Sigmoid colon (tissue), 7 donors: ENCODE data around the gene MICALL2. TPM values are rescaled to one million over a fixed set of nuclear protein-coding genes. Genes with fewer than 3 reads are reported as not detected.

Experiments used
- DNase-seq: peaks from one replicate; pipeline ENCODE4 v3.0.0-alpha.2; 2019
- H3K27ac ChIP-seq, 4 donors: fragments of 200-600 bp; sonication (generic); one replicate each; pipeline ENCODE4 v1.5.1; 2016 to 2019; ENCODE audit warnings: mild to moderate bottlenecking in 1 of 4
- H3K27me3 ChIP-seq, 3 donors: fragments of 200-600 bp; sonication (generic); one replicate each; pipeline ENCODE4 v1.5.1; 2019; ENCODE audit warnings: mild to moderate bottlenecking in 1 of 3
- H3K36me3 ChIP-seq, 4 donors: fragments of 200-600 bp; sonication (generic); one replicate each; pipeline ENCODE4 v1.5.1; 2016 to 2019
- H3K4me1 ChIP-seq, 4 donors: fragments of 200-600 bp; sonication (generic); one replicate each; pipeline ENCODE4 v1.5.1; 2017 to 2019
- H3K4me3 ChIP-seq, 4 donors: fragments of 200-600 bp; sonication (generic); one replicate each; pipeline ENCODE4 v1.5.1; 2017 to 2019; ENCODE audit warnings: mild to moderate bottlenecking in 2 of 4, moderate library complexity in 1 of 4
- H3K9me3 ChIP-seq, 4 donors: fragments of 200-600 bp in 3 of 4; sonication (generic) in 3 of 4; one replicate each; pipeline versions ENCODE4 v1.5.1 to v1.6.1; 2013 to 2019
- EP300 ChIP-seq, 4 donors: sonication (generic); formaldehyde crosslinking; IDR thresholded peaks; one replicate each; pipeline ENCODE4 v1.6.1; 2017; ENCODE audit warnings: antibody characterized with exemption in 4 of 4
- POLR2A ChIP-seq, 2 donors: fragments of 450-650 bp; IDR thresholded peaks; one replicate each; pipeline ENCODE4 v1.6.1; 2016; ENCODE audit warnings: antibody characterized with exemption in 2 of 2, mild to moderate bottlenecking in 2 of 2, moderate library complexity in 2 of 2
- POLR2AphosphoS5 ChIP-seq, 4 donors: sonication (generic); formaldehyde crosslinking; IDR thresholded peaks; one replicate each; pipeline ENCODE4 v1.6.1; 2017; ENCODE audit warnings: antibody characterized with exemption in 4 of 4
- WGBS, 2 donors: extraction: QIAGEN DNeasy Blood & Tissue Kit; methylation state at CpG; one replicate each; pipeline ENCODE4 v1.1.7; 2013; 5-methylcytosine and 5-hydroxymethylcytosine counted together
- intact Hi-C: fragments of 100-400 bp; cut with DNase I; formaldehyde crosslinking; loops from one replicate; pipeline ENCODE4 v1.15.1; 2023
- polyA plus RNA-seq, 3 donors: library from polyadenylated mRNA; stranded (reverse); fragments of 200-250 nt; gene quantifications; one replicate each; pipeline ENCODE4 v1.2.3, GENCODE V29; 2013
- total RNA-seq, 4 donors: library from RNA; depleted of rRNA; stranded (reverse); fragments of >200 nt; gene quantifications; one replicate each; pipeline ENCODE4 v1.1.0, GENCODE V29; 2016
- TF ChIP-seq, protein P1 (sequence below), 4 experiments: fragments of 450-650 bp in 3 of 4; fragments of 200-600 bp in 1 of 4; IDR thresholded peaks; one replicate each; pipeline ENCODE4 v1.5.1; 2016 to 2019; ENCODE audit warnings: antibody characterized with exemption in 4 of 4, mild to moderate bottlenecking in 3 of 4, moderate library complexity in 2 of 4
- donor health status: healthy with polysubstance abuse.
- donor health status: Bipolar disorder and iron deficiency.
- donor health status: healthy.

The MICALL2 gene
- total and polyA plus RNA-seq, 7 donors: 8.4 to 86.2 (median 30.7) TPM

DNA sequence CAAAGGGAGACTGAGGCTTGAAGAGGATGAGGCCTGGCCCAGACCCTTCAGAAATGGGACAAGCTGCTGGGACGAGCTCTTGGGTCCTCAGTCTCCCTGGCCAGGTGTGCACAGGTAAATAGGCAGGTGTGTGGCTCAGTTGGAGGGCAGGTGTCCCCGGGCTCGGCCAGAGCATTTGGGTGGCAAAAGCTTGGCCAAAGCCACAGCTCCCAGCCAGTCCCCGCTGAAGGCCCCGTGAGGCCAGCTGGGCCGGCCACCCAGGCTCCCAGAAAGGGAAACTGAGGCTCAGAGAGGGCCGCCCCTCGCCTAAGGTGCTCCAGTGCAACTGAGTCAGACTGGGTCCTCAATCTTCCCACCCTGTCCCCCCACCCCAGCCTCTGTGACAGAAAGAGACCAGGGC is 37.3 kb downstream of the MICALL2 start:
- TF ChIP-seq POLR2A (IDR thresholded peaks at IDR 0.05): no peak
- TF ChIP-seq, protein P1, sequence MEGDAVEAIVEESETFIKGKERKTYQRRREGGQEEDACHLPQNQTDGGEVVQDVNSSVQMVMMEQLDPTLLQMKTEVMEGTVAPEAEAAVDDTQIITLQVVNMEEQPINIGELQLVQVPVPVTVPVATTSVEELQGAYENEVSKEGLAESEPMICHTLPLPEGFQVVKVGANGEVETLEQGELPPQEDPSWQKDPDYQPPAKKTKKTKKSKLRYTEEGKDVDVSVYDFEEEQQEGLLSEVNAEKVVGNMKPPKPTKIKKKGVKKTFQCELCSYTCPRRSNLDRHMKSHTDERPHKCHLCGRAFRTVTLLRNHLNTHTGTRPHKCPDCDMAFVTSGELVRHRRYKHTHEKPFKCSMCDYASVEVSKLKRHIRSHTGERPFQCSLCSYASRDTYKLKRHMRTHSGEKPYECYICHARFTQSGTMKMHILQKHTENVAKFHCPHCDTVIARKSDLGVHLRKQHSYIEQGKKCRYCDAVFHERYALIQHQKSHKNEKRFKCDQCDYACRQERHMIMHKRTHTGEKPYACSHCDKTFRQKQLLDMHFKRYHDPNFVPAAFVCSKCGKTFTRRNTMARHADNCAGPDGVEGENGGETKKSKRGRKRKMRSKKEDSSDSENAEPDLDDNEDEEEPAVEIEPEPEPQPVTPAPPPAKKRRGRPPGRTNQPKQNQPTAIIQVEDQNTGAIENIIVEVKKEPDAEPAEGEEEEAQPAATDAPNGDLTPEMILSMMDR (IDR thresholded peaks at IDR 0.05): no peak
- no peak for TF ChIP-seq POLR2AphosphoS5 (IDR thresholded peaks at IDR 0.05)
- TF ChIP-seq EP300 (IDR thresholded peaks at IDR 0.05): no peak
- H3K4me3 ChIP-seq: no peak overlapping the region
- H3K27me3 ChIP-seq: peaks cover 0 to 57% (median 44%) of the 10 kb centered on the region in 3 donors
- intact Hi-C loops: no loop called here
- H3K36me3 ChIP-seq: no peaks in the 10 kb centered on the region
- no peaks in the 10 kb centered on the region for H3K4me1 ChIP-seq
- H3K27ac ChIP-seq: no peak overlapping the region
- no peaks in the 10 kb centered on the region for H3K9me3 ChIP-seq
- 64 to 88% methylated on average over 8 of the region's 8 CpGs for WGBS, 2 donors
- no peak for DNase-seq

DNA sequence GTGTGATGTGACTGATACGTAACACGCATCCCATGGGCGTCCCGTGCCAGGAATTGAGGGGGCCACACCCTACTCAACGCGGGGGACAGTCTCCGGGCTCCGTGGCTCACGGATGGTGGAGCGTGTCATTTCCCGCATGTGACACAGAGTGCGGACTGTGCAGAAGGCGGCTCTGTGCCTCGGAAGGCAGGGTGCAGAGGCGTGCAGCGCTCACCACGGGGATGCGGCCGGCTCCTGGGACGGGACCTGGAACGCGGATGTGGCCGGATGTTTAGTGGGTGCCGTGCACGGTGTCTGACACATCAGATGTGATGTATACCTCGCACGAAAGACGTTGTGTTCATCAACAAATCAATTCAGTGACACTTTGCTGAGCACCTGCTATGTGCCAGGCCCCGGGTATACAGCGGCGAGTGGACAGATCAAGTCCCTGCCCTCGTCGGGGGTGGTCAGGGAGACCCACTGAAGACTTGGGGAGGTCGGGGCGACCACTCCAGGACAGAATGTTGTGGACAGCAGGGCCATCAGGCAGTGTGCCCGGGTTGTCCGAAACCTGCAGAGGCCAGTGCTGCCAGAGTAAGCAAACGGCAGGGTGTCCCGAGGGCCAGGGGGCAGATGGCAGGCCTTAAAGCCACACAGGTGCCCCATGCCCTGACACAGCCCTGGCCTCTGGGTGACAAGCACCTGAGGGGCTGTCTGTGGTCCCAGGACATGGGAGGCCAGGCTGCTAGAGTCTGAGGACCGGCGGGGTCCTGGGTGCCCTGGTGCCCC is 38.1 kb downstream of the MICALL2 start:
- Histone ChIP-seq H3K9me3 (no peaks in the 10 kb centered on the region), H3K27ac (no peak overlapping the region), H3K4me3 (no peak overlapping the region), H3K36me3 (no peaks in the 10 kb centered on the region), H3K4me1 (no peaks in the 10 kb centered on the region), H3K27me3 (peaks cover 0 to 56% (median 44%) of the 10 kb centered on the region in 3 donors)
- WGBS, 2 donors: 81 to 89% methylated on average over 41 of the region's 41 CpGs
- intact Hi-C loops: no loop called here
- TF ChIP-seq, protein P1 (IDR thresholded peaks at IDR 0.05): no peak
- TF ChIP-seq EP300 (IDR thresholded peaks at IDR 0.05) (no peak), POLR2A (IDR thresholded peaks at IDR 0.05) (no peak)
- DNase-seq: no peak

DNA sequence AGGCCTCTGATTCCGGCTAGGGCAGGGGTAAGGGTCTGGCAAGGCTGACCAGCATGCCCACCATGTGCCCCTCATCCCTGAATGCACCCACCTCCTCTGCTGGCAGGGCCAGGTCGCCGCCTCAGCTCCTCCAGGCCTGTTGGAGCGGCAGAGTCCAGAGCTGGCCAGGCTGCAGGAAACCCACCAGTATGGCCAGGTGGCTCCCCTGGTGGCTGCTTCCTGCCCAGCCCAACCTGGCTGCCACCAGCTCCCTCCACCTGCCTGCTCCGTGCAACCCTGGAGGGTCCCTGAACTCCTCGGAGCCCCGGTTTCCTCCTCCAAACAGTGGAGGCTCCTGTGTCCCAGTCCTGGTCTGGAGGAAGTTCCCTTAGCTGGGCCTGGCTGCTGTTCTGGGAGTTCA is 39.6 kb downstream of the MICALL2 start:
- WGBS, 2 donors: 69 to 73% methylated on average over 7 of the region's 7 CpGs
- no peak overlapping the region for H3K27ac ChIP-seq
- intact Hi-C loops: no loop called here
- no peaks in the 10 kb centered on the region for H3K36me3 ChIP-seq
- H3K9me3 ChIP-seq: no peaks in the 10 kb centered on the region
- no peak overlapping the region for H3K4me3 ChIP-seq
- no peak for TF ChIP-seq EP300 (IDR thresholded peaks at IDR 0.05)
- no peak for TF ChIP-seq POLR2AphosphoS5 (IDR thresholded peaks at IDR 0.05)
- TF ChIP-seq POLR2A (IDR thresholded peaks at IDR 0.05): no peak
- TF ChIP-seq, protein P1 (IDR thresholded peaks at IDR 0.05): no peak
- no peaks in the 10 kb centered on the region for H3K4me1 ChIP-seq
- peaks cover 0 to 49% (median 39%) of the 10 kb centered on the region in 3 donors for H3K27me3 ChIP-seq
- DNase-seq: no peak

DNA sequence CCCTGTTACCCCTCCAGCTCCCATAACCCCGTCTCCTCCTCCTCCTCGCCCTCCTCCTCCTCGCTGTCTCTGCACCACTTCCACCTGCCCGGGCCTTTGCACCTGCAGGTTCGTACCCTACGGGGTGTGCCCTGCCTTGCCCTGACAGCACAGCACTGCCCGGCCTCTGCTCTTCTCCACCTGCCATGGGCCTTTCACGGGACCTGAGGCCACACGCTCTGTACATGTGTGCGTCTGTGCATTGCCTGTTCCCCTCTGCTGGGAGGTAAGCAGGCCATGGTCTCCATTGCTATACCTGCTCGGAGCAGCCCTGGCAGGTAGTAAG is 40.0 kb downstream of the MICALL2 start:
- intact Hi-C loops: no loop called here
- H3K36me3 ChIP-seq: no peaks in the 10 kb centered on the region
- no peak overlapping the region for H3K4me3 ChIP-seq
- H3K27me3 ChIP-seq: peaks cover 0 to 52% (median 43%) of the 10 kb centered on the region in 3 donors
- no peak overlapping the region for H3K27ac ChIP-seq
- no peaks in the 10 kb centered on the region for H3K9me3 ChIP-seq
- TF ChIP-seq POLR2AphosphoS5 (IDR thresholded peaks at IDR 0.05) (no peak), EP300 (IDR thresholded peaks at IDR 0.05) (no peak), POLR2A (IDR thresholded peaks at IDR 0.05) (no peak)
- TF ChIP-seq, protein P1 (IDR thresholded peaks at IDR 0.05): no peak
- DNase-seq: no peak
- 39 to 83% methylated on average over 11 of the region's 11 CpGs for WGBS, 2 donors
- no peaks in the 10 kb centered on the region for H3K4me1 ChIP-seq
